Loucy (cell line): ENCODE measurements around the gene SRXN1.

Source experiments
- H2AFZ ChIP-seq: fragments of 200-600 bp; sonication (generic); 2 replicates; pipeline ENCODE4 v1.6.0; 2016; ENCODE audit warnings: antibody characterized with exemption, mild to moderate bottlenecking, low read length, moderate library complexity
- H3F3A ChIP-seq: fragments of 200-600 bp; 2 replicates; pipeline ENCODE4 v1.6.0; 2016; ENCODE audit warnings: antibody characterized with exemption, low read depth, mild to moderate bottlenecking
- H3K27me3 ChIP-seq: fragments of 200-600 bp; sonication (generic); 2 replicates; pipeline ENCODE4 v1.6.1; 2014; ENCODE audit warnings: low read length, mild to moderate bottlenecking; ENCODE audit not compliant: insufficient read depth, poor library complexity, severe bottlenecking
- H3K36me3 ChIP-seq: fragments of 200-600 bp; sonication (generic); 2 replicates; pipeline ENCODE4 v1.6.1; 2016; ENCODE audit warnings: low read length; ENCODE audit not compliant: insufficient read depth
- H3K4me1 ChIP-seq: fragments of 200-600 bp; sonication (generic); 2 replicates; pipeline ENCODE4 v1.5.1; 2014; ENCODE audit warnings: low read length, mild to moderate bottlenecking; ENCODE audit not compliant: insufficient read depth, poor library complexity, severe bottlenecking
- H3K4me2 ChIP-seq: fragments of 200-600 bp; sonication (generic); 2 replicates; pipeline ENCODE4 v1.6.0; 2014; ENCODE audit warnings: antibody characterized with exemption, low read length, low read depth, mild to moderate bottlenecking; ENCODE audit not compliant: poor library complexity, severe bottlenecking
- H3K4me3 ChIP-seq: fragments of 200-600 bp; sonication (generic); 2 replicates; pipeline ENCODE4 v1.5.1; 2014; ENCODE audit warnings: low read length, mild to moderate bottlenecking, mixed read lengths; ENCODE audit not compliant: poor library complexity, severe bottlenecking
- H3K79me2 ChIP-seq: fragments of 200-600 bp; sonication (generic); 2 replicates; pipeline ENCODE4 v1.6.1; 2014; ENCODE audit warnings: low read length; ENCODE audit not compliant: insufficient read depth
- H3K9ac ChIP-seq: fragments of 200-600 bp; sonication (generic); 2 replicates; pipeline ENCODE4 v1.6.0; 2014; ENCODE audit warnings: mild to moderate bottlenecking, low read depth, low read length, moderate library complexity; ENCODE audit not compliant: poor library complexity, severe bottlenecking
- H3K9me2 ChIP-seq: fragments of 200-600 bp; sonication (generic); replicated peaks from 2 replicates; pipeline ENCODE4 v1.6.1; 2016; ENCODE audit warnings: low read depth, low read length, mixed read lengths
- H3K9me3 ChIP-seq: fragments of 200-600 bp; sonication (generic); 2 replicates; pipeline ENCODE4 v1.6.1; 2014; ENCODE audit warnings: mild to moderate bottlenecking, antibody characterized with exemption, low read length, low read depth; ENCODE audit not compliant: insufficient read depth
- H4K20me1 ChIP-seq: fragments of 200-600 bp; sonication (generic); 2 replicates; pipeline ENCODE4 v1.6.0; 2014; ENCODE audit warnings: antibody characterized with exemption, low read length, mild to moderate bottlenecking; ENCODE audit not compliant: insufficient read depth, poor library complexity, severe bottlenecking
- CTCF ChIP-seq: fragments of 200-600 bp; sonication (generic); conservative IDR thresholded peaks from 2 replicates; pipeline ENCODE4 v1.5.1; 2014; ENCODE audit warnings: mild to moderate bottlenecking, antibody characterized with exemption, low read length
- EZH2phosphoT487 ChIP-seq: fragments of 200-600 bp; IDR thresholded peaks from 2 replicates; pipeline ENCODE4 v1.6.1; 2018; ENCODE audit warnings: antibody characterized with exemption, mild to moderate bottlenecking, moderate library complexity, borderline replicate concordance

The SRXN1 gene

GRCh38 chr20:653110-653589, at the start of gene SRXN1:
Gene SRXN1, minus strand, starts transcription at chr20:653200. Its CDS starts 15 bp downstream, at chr20:653185.
- Histone ChIP-seq H3K9ac (no peak within 1 kb of the TSS), H3K36me3 (no peaks in the 10 kb centered on the region), H4K20me1 (no peaks in the 10 kb centered on the region), H3F3A (no peaks in the 10 kb centered on the region), H3K27me3 (no peaks in the 10 kb centered on the region), H3K9me2 (no peaks in the 10 kb centered on the region), H3K4me1 (no peaks in the 10 kb centered on the region), H3K9me3 (no peaks in the 10 kb centered on the region), H3K4me2 (peak within 1 kb of the TSS; percentile 22), H2AFZ (no peak within 1 kb of the TSS), H3K4me3 (no peak within 1 kb of the TSS), H3K79me2 (no peaks in the 10 kb centered on the region)
- TF ChIP-seq EZH2phosphoT487, result no peak
- TF ChIP-seq CTCF, result peak; percentile 34; the same call in 1 of the 2 replicates

- H3K79me2 ChIP-seq, result no peaks in the 10 kb centered on the region
- no peak overlapping the region for H3K4me3 ChIP-seq
- no peaks in the 10 kb centered on the region for H3F3A ChIP-seq
- H3K9me2 ChIP-seq, result no peaks in the 10 kb centered on the region
- no peaks in the 10 kb centered on the region for H3K27me3 ChIP-seq
- no peaks in the 10 kb centered on the region for H3K36me3 ChIP-seq
- no peaks in the 10 kb centered on the region for H3K9me3 ChIP-seq
- H3K9ac ChIP-seq, result no peak overlapping the region
- H3K4me2 ChIP-seq, result no peak overlapping the region
- TF ChIP-seq CTCF (no peak), EZH2phosphoT487 (no peak)
- H2AFZ ChIP-seq, result no peak overlapping the region
- no peaks in the 10 kb centered on the region for H4K20me1 ChIP-seq
- peaks cover 10% of the 10 kb centered on the region for H3K4me1 ChIP-seq
These were observed 48.6 kb upstream of the SRXN1 start for GRCh38 chr20:701401-702129.

GRCh38 chr20:699811-700338, 46.9 kb upstream of the SRXN1 start:
- no peaks in the 10 kb centered on the region for H3K27me3 ChIP-seq
- no peak overlapping the region for H3K4me3 ChIP-seq
- H3K9me2 ChIP-seq, result no peaks in the 10 kb centered on the region
- peaks cover 10% of the 10 kb centered on the region for H3K4me1 ChIP-seq
- no peak for TF ChIP-seq EZH2phosphoT487
- TF ChIP-seq CTCF, result no peak
- peak overlapping the region; percentile 46 for H3K4me2 ChIP-seq
- no peak overlapping the region for H2AFZ ChIP-seq
- no peaks in the 10 kb centered on the region for H3K9me3 ChIP-seq
- H3F3A ChIP-seq, result no peaks in the 10 kb centered on the region
- H3K9ac ChIP-seq, result peak overlapping the region; percentile 34
- no peaks in the 10 kb centered on the region for H4K20me1 ChIP-seq
- no peaks in the 10 kb centered on the region for H3K79me2 ChIP-seq
- H3K36me3 ChIP-seq, result no peaks in the 10 kb centered on the region
